GM18873 (cell line): ENCODE measurements around the gene SYT8.
"Not testable (repeated sequence)": the region's sequence is repeated elsewhere in the genome, so short reads cannot be mapped to it uniquely, and the experiment has no call there.

ENCODE experiments used
- ATAC-seq: cut with Tn5 transposase; IDR thresholded peaks from one replicate; pipeline ENCODE4 v1.9.1; 2021; ENCODE audit warnings: mild to moderate bottlenecking, moderate library complexity, moderate number of reproducible peaks; ENCODE audit not compliant: unreplicated experiment, low FRiP score

Gene SYT8

DNA sequence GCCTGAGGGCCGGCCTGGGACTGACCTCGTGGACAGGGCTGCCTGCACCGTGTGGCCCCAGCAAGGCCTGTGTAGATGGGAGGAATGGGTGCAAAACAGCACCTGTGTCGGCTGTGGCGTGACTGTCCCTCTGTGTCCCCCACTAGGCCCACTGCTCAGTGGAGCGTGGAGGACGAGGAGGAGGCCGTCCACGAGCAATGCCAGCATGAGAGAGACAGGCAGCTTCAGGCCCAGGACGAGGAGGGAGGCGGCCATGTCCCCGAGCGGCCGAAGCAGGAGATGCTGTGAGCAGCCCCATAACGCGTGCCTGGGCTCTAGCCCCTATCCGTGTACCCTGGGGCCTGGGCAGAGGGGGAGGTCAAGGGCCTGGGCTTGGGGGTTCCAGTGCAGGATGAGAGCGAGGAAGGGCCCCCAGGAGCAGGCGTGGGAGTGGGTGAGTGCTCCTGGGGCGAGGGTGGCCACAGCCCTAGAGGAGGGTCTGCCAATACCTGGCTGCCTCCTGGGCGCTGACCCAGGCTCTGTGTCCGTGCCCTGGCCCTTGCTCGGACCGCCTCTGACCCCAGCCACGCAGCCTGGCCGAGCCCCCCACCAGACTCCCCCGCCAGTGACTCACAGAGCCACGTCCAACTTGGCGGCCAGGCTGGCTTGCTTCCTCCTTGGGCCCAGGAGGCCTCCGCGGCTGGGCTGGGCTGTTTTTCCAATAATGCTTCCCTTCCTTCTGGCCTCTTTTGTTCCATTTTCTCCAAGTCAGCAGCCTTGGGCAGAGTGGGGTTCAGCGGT, 45.3 kb downstream of the SYT8 start:
- ATAC-seq, result no peak

DNA sequence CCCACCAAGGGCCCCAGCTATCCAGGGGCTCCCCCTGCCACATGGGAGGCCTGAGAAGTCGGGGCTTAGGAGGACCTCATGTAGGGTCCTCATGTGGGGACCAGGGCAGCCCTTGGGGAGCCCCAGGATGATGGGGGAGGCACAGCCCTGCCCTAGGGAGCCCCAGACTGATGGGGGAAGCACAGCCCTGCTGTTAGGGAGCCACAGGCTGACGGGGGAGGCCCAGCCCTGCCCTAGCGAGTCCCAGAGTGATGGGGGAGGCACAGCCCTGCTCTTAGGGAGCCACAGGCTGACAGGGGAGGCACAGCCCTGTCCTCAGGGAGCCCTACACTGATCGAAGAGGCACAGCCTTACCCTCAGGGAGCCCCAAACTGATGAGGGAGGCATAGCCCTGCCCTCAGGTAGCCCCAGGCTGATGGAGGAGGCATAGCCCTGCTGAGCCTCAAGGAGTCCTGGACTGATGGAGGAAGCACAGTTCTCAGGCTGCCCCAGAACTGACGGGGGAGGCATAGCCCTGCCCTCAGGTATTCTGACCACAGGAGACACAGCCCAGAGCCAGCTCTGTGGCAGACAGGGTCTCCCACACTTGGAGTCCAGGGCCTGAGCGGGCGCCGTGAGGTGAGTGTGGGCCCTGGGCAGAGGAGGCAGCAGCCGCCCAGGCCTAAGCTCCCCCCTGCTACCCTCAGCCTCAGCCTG, 46.1 kb downstream of the SYT8 start:
- ATAC-seq, result no peak

DNA sequence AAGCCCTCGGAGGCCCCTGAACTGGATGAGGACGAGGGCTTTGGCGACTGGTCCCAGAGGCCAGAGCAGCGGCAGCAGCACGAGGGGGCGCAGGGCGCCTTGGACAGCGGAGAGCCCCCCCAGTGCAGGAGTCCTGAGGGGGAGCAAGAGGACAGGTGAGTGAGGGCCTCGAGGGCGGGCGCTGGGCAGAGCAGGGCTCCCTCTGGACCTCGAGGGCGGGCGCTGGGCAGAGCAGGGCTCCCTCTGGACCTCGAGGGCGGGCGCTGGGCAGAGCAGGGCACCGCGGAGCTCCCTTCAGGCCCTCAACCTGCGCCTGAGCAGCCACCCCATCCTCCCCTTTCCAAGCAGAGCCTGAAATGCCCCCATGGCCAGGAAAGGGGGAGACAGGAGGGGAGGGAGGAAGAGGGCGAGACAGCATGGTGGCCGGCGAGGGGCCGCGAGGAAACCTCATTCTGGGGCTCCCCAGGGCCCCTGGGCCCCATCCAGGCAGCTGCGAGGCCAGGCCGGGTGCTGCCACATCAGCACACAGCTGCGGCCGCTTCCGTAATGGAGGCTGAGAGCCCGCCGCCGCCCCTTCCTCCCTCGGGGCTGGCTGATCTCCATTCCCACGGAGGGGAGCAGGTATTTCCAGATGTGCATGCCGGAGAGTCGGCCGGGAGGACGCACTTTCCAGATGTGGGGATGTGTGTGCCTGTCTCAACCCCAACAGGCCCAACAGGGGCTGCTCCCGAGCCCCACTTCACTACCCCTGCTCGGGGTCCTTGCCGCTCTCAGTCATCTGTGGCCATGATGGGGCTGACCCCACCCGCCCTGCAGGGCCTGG, 46.9 kb downstream of the SYT8 start:
- no peak for ATAC-seq

DNA sequence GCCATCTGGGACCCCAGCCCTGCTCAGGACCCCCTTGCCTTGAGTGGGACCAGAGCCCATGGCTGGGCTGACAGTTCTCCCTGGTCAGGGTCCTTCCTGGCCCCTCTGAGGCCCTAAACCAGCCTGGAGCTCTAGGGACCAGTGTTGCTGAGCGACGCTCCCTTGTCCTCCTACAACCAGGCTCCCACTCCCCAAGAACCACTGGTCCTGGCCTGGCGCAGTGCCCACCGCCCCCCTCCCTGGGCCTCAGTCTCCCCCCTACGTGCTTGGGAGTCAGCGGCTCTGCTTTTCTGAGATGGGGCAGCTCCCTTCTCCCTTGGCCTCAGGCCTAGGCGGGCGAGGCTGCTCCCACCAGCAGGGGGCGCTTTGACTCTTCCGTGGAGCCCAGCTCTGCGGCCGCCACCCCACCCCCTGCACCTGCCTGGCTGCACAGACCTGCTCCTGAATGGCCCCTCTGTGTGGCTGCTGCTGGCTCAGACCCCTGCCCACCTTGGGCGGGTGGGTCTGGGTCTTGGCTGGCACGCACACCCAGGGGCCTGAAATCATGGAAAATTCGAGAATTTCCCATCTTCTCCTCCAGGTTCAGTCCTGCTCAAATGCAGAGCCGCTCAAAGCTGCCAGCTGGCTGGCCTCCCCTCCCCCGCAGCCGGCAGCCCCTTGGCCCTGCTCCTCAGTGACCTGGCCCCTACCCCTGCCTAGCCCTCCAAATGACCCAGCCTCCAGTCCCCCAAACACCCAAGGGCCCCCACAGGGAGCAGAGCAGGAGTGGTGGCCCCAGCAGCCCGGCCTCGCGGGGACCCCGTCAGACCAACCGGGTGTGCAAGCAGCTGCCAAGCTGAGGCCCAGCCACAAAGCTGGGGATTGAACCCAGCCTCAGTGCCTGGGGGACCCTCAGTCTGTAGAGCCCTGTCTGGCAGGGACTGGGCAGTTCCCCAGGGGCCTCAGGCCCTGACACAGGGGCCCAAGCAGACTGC, 47.8 kb downstream of the SYT8 start:
- ATAC-seq, result no peak

DNA sequence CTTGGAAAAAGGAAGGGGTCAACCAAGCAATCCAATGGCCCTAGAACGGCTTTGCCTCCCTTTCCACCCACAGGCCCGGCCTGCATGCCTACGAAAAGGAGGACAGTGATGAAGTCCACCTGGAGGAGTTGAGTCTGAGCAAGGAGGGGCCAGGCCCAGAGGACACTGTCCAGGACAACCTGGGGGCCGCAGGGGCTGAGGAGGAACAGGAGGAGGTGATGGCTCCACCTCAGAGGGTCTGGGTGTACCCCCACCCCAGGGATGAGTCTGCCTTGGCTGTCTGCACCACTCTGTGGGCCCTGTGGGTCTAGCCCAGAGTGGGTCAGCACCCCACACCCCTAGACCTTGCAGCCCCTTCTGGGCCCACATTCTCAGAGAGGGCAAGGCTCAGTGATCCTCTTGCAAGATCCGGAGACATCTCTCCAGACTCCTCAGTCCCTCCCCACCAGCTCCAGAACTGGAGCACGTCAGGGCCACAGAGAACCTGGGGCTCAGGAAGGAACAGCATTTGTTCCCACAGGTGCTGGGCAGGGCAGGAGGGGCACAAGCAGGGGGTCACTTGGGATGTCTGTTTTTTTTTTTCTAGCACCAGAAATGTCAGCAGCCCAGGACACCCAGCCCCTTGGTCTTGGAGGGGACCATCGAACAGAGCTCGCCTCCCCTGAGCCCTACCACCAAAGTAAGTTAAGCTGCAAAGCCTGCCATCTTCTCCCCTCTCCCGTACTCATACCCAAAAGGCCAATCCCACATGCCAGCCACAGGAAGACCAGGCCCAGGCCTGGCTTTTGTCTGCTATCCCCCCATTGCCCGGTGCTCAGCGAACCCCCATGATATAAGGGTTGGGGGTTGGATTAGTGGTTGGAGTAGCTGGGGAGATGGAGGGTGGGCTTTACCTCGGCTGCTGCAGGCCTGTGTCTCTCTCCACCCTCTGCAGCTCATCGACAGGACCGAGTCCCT, 48.8 kb downstream of the SYT8 start:
- no peak for ATAC-seq

DNA sequence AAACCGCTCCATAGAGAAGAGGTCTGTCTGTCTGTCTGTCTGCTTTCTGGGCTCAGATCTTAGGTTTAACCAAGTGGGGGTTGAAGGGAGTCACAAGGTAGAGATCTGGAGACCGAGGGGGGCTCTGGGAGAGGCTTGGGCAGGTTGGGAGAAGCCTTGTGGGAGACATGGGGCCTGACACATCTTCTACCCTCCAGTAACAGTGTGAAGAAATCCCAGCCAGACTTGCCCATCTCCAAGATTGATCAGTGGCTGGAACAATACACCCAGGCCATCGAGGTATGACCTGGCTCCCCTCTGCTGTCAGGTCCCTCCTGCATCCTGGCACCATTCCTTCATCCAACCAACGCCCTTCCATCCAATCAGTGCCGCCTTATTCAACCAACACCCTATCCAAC, 49.5 kb downstream of the SYT8 start:
- no peak for ATAC-seq

DNA sequence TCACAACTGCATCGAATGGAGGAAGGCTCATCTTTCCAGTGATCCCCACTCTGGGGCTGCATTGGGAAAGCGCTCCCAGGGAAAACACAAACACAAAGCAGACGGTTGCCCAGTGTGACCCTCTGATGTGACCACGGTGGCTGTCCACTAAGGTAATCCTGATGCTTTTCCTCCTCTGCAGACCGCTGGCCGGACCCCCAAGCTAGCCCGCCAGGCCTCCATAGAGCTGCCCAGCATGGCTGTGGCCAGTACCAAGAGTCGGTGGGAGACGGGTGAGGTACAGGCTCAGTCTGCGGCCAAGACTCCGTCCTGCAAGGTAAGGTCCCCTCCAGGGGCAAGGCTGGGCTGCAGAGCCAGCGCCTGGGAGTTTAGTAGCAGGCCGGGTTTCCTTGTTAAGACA, 51.8 kb downstream of the SYT8 start:
- not testable (repeated sequence) for ATAC-seq
